GOT3 (cell line): ENCODE data around the gene C12orf60.

Experiments
- DNase-seq: peaks from one replicate; lab custom pipeline; 2025; ENCODE audit warnings: mixed read lengths; lab: John Stamatoyannopoulos, UW

C12orf60 gene

DNA sequence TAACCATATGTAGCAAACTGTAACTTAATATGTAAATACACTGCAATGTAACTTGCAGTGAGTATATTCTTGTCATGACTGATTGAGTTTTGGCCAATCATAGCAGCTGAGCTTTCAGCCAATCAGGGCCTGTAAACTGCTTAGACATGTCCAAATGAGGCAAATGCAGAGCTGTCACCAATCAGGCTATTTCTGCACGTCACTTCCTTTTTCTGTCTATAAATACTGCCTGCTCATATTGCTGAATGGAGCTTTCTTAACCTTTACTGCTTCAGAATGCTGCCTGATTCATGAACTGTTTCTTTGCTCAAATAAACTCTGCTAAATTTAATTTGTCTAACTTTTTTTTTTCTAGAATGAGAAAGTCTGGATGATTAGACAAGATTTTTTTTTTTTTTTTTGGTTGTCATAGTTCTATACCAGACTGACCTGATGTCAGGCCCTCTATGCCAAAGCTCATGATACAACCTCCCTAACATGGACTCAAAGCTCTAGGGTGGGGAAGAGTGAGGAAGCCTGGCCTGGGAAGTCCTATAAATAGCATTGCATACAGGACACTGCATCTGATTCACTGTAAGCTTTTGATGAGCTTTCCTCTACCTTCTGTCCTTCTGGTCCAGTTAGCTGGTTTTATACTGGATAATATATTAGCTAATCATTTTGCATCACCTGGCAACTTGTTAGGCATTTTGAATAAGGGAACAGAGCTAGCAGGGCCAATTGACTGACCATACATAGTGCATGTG, 70.1 kb downstream of the C12orf60 start:
- no peak for DNase-seq
